ENCODE results near the gene RGMA. TPM values are rescaled to one million over a fixed set of nuclear protein-coding genes. Genes with fewer than 3 reads are reported as not detected.

The RGMA gene
- total RNA-seq, 3 donors from 2014 or later, result 2.8 to 88.4 (median 10.6) TPM

DNA sequence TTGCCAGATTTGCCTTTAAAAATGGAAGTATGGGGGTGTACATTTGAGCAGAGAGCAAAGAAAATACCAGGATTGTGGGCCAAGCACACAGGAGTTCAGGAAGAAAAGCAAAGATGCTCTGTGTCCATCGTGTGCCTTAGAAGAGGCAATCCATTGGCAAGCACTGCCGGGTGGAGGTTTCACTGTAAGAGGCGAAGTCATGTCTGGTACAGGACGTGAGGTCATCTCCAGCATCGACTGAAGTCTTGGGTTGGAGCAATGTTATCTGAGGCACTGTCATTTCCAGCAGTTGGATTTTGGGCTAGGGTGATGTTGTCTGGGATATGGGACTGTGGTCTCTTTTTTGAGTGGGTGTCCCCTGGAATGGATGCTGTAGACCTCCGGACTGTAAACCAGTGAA, 4.8 kb upstream of the RGMA start:
- Histone ChIP-seq H3K36me3 (ENCODE audit: low read depth) (no peaks in the 10 kb centered on the region), H3K4me1 (ENCODE audit: low read depth) (peaks cover 4% of the 10 kb centered on the region), H3K9me3 (no peaks in the 10 kb centered on the region), H3K4me3 (no peak overlapping the region)
- DNase-seq, result no peak
- no peak for ATAC-seq
- TF ChIP-seq, protein P1, sequence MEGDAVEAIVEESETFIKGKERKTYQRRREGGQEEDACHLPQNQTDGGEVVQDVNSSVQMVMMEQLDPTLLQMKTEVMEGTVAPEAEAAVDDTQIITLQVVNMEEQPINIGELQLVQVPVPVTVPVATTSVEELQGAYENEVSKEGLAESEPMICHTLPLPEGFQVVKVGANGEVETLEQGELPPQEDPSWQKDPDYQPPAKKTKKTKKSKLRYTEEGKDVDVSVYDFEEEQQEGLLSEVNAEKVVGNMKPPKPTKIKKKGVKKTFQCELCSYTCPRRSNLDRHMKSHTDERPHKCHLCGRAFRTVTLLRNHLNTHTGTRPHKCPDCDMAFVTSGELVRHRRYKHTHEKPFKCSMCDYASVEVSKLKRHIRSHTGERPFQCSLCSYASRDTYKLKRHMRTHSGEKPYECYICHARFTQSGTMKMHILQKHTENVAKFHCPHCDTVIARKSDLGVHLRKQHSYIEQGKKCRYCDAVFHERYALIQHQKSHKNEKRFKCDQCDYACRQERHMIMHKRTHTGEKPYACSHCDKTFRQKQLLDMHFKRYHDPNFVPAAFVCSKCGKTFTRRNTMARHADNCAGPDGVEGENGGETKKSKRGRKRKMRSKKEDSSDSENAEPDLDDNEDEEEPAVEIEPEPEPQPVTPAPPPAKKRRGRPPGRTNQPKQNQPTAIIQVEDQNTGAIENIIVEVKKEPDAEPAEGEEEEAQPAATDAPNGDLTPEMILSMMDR (IDR thresholded peaks at IDR 0.05), result no peak
- intact Hi-C loops (cut with DNase I, micrococcal nuclease), result no loop called here

DNA sequence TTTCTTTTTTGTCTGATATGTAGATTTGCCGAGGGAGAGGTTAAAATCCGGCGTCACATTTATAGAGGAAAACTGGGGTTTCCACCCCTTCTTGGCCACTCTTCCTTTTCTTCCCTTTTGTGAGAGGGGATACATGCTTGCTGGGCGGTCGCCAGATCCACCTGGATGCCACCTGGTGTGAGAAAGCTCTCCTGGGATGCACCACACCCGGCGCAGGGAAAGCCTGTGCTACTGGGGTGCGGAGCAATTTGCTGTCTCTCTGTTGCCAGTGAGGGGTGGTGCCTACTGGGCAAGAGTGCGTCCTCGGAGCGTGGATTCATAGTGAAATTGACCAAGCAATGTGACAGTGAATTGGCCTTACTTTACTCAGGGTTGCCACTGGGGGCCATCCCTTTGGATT, 2.5 kb upstream of the RGMA start:
- DNase-seq (no peak), ATAC-seq (no peak)
- intact Hi-C loops (cut with DNase I, micrococcal nuclease), result no loop called here
- TF ChIP-seq, protein P1 (IDR thresholded peaks at IDR 0.05), result no peak
- H3K4me3 ChIP-seq, result no peak overlapping the region
- no peaks in the 10 kb centered on the region for H3K36me3 ChIP-seq (ENCODE audit: low read depth)
- peaks cover 14% of the 10 kb centered on the region for H3K4me1 ChIP-seq (ENCODE audit: low read depth)
- no peaks in the 10 kb centered on the region for H3K9me3 ChIP-seq

DNA sequence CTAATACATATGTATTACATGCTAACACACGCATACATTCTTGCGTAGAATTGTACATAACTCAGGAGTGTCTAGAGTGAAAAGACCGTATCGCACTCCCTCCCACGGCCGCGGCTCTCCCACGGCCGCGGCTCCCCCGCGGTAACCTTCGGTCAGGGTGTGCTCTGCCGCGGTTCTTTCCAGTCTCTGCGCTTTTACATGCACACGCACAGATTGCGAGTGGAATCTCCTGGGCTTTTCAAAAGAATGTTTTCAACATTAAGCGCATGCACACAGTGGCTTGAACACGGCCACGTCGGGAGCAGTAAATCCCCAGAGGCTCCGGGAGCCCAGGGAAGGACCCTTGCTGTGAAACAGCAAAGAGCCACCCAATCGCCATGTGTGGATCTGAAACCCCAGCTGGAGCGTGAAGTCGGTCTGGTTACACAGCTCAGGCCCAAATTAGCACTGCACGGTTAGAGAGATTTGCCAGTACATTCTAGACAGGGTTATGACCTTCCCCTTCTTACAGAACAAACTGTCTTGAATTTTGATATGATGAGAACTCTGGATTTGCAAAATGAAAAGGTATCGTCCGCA, 805 bp upstream of the RGMA start:
- DNase-seq (no peak), ATAC-seq (no peak)
- intact Hi-C loops (cut with DNase I, micrococcal nuclease), result no loop called here
- TF ChIP-seq, protein P1 (IDR thresholded peaks at IDR 0.05), result no peak
- no peaks in the 10 kb centered on the region for H3K9me3 ChIP-seq
- H3K4me3 ChIP-seq, result no peak overlapping the region
- H3K36me3 ChIP-seq (ENCODE audit: low read depth), result no peaks in the 10 kb centered on the region
- H3K4me1 ChIP-seq (ENCODE audit: low read depth), result peaks cover 14% of the 10 kb centered on the region

DNA sequence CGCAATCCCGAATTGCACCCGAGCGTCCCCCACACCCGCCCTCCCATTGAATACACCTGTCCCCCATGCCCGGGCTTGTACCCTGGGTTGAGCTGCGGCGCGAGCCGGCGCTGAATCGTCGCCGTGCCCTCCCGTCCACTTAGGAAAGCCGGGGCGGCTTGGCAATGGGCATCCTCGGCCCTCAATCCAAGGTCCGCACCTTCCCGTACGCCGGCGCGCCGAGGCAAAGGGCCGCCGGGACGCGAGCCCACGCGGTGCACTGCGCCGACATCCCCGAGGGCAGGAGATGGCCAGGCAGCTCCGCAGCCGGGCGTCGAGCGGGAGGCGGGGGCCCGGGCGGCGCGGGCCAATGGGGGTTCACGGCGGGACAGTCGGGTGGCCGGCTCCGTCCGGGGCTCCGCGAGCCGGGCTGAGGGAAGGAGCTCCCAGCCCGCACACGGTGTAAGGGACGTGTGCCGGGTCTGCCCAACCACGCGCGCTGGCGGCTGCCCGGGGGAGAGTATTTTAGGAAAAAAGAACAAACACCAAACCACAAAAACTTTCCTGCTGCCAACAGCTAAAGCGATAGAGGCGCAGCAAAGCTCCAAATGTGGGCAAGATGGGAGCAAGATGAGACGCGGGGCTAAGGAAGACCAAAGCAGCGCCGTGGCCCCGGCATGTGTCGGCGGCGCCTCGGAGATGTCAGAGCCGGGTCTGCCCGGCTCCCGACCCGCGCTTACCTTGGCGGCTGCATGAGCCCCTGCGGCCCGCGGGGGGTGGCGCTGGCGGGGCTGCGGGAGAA, 621 bp downstream of the RGMA start:
- no peaks in the 10 kb centered on the region for H3K9me3 ChIP-seq
- ATAC-seq (peak; percentile 55), DNase-seq (no peak)
- TF ChIP-seq, protein P1 (IDR thresholded peaks at IDR 0.05), result no peak
- intact Hi-C loops (cut with DNase I, micrococcal nuclease), result no loop called here
- H3K4me1 ChIP-seq (ENCODE audit: low read depth), result peaks cover 14% of the 10 kb centered on the region
- no peaks in the 10 kb centered on the region for H3K36me3 ChIP-seq (ENCODE audit: low read depth)
- no peak overlapping the region for H3K4me3 ChIP-seq

DNA sequence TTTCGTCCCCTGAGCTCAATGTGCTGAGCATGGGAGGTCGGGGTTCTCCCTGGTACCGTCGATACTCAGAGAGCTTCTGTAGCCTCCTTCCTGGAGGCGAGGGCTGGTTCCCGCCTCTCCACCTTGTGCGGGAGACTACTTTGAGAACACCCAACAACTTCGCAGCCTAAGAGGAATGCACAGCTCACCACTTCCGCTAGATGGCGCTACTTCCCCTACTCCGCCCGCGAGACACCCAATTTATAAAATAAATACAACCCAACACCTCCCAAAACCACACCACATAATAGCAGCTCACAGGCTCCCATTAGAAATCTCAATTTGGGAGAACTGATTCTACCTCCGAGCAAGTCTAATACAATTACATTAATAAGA, 1.2 kb downstream of the RGMA start:
- DNase-seq (peak in 2 of 3 donors; percentile 72 to 76), ATAC-seq (peak; percentile 79)
- Histone ChIP-seq H3K4me3 (no peak overlapping the region), H3K9me3 (no peaks in the 10 kb centered on the region), H3K36me3 (ENCODE audit: low read depth) (no peaks in the 10 kb centered on the region), H3K4me1 (ENCODE audit: low read depth) (peaks cover 14% of the 10 kb centered on the region)
- TF ChIP-seq, protein P1 (IDR thresholded peaks at IDR 0.05), result peak; percentile 81
- intact Hi-C loops (cut with DNase I, micrococcal nuclease), result no loop called here
